ENCODE results near the gene MYLK.

- TF ChIP-seq POLR2A (IDR thresholded peaks at IDR 0.05; ENCODE audit: low read depth, low read length) (no peak), RCOR1 (IDR thresholded peaks at IDR 0.05; ENCODE audit: insufficient replicate concordance, low read length) (no peak), NFE2L2 (IDR thresholded peaks at IDR 0.05; ENCODE audit: low read depth, low read length) (no peak), RAD21 (IDR thresholded peaks at IDR 0.05; ENCODE audit: low read length) (no peak), BHLHE40 (IDR thresholded peaks at IDR 0.05; ENCODE audit: low read depth, low read length) (no peak)
- TF ChIP-seq, protein P1, sequence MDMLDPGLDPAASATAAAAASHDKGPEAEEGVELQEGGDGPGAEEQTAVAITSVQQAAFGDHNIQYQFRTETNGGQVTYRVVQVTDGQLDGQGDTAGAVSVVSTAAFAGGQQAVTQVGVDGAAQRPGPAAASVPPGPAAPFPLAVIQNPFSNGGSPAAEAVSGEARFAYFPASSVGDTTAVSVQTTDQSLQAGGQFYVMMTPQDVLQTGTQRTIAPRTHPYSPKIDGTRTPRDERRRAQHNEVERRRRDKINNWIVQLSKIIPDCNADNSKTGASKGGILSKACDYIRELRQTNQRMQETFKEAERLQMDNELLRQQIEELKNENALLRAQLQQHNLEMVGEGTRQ (IDR thresholded peaks at IDR 0.05; ENCODE audit: low read depth, low read length), result no peak
- TF ChIP-seq, protein P2, sequence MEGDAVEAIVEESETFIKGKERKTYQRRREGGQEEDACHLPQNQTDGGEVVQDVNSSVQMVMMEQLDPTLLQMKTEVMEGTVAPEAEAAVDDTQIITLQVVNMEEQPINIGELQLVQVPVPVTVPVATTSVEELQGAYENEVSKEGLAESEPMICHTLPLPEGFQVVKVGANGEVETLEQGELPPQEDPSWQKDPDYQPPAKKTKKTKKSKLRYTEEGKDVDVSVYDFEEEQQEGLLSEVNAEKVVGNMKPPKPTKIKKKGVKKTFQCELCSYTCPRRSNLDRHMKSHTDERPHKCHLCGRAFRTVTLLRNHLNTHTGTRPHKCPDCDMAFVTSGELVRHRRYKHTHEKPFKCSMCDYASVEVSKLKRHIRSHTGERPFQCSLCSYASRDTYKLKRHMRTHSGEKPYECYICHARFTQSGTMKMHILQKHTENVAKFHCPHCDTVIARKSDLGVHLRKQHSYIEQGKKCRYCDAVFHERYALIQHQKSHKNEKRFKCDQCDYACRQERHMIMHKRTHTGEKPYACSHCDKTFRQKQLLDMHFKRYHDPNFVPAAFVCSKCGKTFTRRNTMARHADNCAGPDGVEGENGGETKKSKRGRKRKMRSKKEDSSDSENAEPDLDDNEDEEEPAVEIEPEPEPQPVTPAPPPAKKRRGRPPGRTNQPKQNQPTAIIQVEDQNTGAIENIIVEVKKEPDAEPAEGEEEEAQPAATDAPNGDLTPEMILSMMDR (conservative IDR thresholded peaks at IDR 0.05; ENCODE audit: low read depth, low read length), result no peak
Measured at GRCh38 chr3:123805101-123805500, 79.0 kb downstream of the MYLK start.

All from IMR-90 (cell line).